ENCODE measurements around the gene DNAJC10.
A peak's percentile ranks its signal among the peaks of the same experiment; 100 is the strongest.
"Not testable (repeated sequence)": the region's sequence is repeated elsewhere in the genome, so short reads cannot be mapped to it uniquely, and the experiment has no call there.

DNAJC10 gene

GRCh38 chr2:182715892-182716649 lies at the start of gene DNAJC10:
TSS of gene DNAJC10 (plus strand) at chr2:182716257. CDS start at chr2:182718087, 1,830 bp downstream.
- DNase-seq: peak; percentile 92

- peak; percentile 7 for DNase-seq
These were observed 49.3 kb upstream of the DNAJC10 start for GRCh38 chr2:182666674-182667314.

DNA sequence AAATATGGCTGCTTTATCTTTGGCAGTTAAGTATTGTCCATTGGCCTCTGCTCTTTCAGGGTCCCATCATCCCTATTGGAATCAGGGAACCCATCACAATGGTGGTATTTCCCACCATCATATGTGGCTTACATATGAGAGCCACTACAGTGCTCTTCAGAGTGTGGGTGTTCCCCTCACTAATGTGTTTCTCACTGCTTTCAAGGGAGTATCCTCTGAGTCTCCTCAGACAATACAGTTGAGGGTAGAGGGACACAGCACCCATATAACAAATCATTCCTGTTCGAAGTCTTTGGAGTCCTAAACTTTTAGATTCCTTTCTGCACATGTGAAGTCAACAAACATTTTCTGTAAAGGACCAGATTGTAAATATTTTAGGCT lies 48.8 kb upstream of the DNAJC10 start:
- no peak for DNase-seq

DNA sequence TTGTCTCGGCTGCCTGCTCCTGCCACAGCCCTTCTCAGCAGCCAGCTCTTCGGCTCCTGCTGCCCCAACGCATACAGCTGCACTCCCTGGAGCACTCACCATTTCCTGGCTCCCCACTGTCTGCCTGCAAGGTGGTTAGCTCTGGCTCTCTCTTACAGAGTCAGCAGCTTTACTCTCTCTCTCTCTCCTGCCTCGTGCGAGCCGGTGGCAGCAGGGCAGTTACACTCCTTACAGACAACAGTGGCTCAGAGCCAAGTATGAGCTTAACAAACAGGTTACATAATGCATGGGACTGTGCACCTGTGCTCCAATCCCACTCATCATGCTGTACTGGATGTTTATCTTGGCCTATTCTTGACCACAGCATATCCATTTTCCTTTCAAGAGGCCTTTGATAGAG lies 47.4 kb upstream of the DNAJC10 start:
- DNase-seq: no peak

- DNase-seq: no peak
These were observed 43.4 kb upstream of the DNAJC10 start for GRCh38 chr2:182672466-182673165.

GRCh38 chr2:182680837-182681236 lies 35.2 kb upstream of the DNAJC10 start:
- DNase-seq: no peak

DNA sequence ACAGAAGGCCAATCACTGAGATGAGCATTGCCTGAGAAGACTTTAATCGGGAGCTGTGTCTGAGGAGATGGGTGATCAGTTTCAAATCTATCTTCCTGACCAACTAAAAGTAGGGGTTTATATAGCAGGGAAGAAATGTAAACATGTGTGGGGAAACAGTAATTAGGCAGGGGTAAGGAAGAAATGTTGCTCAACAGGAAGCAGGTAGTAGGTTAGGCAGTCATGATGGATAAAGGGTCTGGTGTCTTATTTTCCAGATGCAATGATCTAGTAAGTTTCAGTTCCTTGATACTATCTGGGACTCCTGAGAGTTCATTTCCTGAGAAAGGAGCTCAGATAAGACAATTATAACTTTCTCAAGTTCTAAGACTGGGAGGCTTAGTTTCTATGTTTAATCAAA lies 33.8 kb upstream of the DNAJC10 start:
- no peak for DNase-seq

DNA sequence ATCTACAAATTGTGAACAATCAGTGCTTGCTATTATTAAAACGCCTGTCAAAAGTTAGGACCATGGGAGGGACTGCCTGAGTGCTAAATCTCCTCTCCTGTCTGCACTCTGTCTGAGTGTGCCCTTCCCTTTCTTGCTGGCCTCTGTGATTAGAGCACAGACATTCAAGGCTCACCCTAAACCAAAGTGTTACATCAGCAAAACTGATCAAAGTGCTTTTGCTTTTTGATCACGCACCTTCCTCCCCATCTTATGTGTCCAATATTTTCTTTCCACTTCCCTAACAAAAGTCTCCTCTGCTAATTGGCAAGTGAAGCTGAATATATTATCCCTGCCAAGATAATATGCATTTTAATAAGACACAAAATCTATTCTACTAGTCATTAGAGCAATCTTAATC lies 30.5 kb upstream of the DNAJC10 start:
- no peak for DNase-seq

DNA sequence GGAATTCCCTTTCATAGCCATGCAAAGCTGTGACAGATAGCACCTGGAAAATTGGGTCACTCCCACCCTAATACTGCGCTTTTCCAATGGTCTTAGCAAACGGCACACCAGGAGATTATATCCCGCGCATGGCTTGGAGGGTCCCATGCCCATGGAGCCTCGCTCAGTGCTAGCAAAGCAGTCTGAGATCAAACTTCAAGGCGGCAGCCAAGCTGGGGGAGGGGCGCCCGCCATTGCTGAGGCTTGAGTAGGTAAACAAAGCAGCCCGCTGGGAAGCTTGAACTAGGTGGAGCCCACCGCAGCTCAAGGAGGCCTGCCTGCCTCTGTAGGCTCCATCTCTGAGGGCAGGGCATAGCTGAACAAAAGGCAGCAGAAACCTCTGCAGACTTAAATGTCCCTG lies 29.3 kb upstream of the DNAJC10 start:
- DNase-seq: not testable (repeated sequence)

GRCh38 chr2:182694189-182694588 lies 21.9 kb upstream of the DNAJC10 start:
- no peak for DNase-seq

DNA sequence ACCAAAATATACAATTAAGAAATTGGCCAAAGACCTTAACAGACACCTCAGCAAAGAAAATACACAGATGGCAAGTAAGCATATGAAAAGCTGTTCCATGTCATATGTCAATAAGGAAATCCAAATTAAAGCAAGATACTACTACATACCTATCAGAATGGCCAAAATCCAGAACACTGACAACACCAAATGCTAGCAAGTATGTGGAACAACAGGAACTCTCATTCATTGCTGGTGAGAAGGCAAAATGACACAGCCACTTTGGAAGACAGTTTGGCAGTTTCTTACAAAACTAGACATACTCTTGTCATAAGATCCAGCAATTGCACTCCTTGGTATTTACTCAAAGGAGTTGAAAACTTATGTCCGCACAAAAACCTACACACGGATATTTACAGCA lies 20.3 kb upstream of the DNAJC10 start:
- DNase-seq: no peak

- DNase-seq: no peak
These were observed 17.4 kb upstream of the DNAJC10 start for GRCh38 chr2:182698671-182699070.

- no peak for DNase-seq
These were observed 10.3 kb upstream of the DNAJC10 start for GRCh38 chr2:182705761-182706160.

DNA sequence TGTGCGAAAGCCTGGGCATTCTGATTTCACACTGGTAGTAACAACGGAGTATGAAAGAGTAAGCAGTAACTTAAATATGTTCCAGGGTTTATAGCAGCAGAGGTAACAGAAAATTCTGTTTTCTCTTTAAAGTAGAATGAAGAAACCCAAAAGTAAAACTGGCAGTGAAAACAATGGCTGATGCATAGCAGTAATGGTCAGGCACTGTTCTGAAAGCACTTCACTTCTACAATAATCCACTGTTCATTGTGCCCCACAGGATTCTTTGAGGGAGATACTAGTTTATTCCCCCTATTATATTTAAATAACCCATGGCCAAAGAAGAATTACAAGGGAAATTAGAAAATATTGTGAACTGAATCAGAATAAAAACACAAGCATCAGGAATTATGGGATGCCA lies 9.3 kb upstream of the DNAJC10 start:
- no peak for DNase-seq

- DNase-seq: no peak
These were observed 2.5 kb upstream of the DNAJC10 start for GRCh38 chr2:182713601-182714000.

GRCh38 chr2:182715121-182715891 lies 751 bp upstream of the DNAJC10 start:
- DNase-seq: no peak

DNA sequence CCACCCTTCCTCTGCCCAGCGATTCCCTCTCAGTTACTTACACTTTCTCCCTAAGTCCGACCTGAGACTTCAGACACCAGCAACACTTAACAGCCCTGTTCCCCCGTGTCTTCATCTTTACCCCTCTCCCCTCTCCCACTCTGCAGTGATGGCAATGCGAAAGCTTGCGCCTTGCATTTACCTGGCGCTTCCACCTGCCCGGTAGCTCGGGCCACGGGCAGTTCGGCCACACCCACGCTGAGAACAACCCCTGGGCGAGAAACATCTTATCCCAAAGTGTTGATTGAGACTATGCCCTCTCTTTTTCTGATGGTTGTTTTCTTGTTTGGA lies 558 bp downstream of the DNAJC10 start:
- no peak for DNase-seq

- DNase-seq: no peak
These were observed 1.4 kb downstream of the DNAJC10 start for GRCh38 chr2:182717416-182717815.

DNA sequence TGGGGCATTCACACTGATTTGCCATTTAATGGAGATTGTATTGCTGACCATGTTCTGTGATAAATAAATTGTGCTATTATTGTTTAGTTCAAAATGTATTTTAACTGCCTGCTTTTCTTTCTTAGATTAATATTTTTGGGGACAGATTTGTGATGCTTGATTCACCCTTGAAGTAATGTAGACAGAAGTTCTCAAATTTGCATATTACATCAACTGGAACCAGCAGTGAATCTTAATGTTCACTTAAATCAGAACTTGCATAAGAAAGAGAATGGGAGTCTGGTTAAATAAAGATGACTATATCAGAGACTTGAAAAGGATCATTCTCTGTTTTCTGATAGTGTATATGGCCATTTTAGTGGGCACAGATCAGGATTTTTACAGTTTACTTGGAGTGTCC lies 1.8 kb downstream of the DNAJC10 start:
- no peak for DNase-seq

GRCh38 chr2:182718459-182718858 lies 2.4 kb downstream of the DNAJC10 start:
- no peak for DNase-seq

DNA sequence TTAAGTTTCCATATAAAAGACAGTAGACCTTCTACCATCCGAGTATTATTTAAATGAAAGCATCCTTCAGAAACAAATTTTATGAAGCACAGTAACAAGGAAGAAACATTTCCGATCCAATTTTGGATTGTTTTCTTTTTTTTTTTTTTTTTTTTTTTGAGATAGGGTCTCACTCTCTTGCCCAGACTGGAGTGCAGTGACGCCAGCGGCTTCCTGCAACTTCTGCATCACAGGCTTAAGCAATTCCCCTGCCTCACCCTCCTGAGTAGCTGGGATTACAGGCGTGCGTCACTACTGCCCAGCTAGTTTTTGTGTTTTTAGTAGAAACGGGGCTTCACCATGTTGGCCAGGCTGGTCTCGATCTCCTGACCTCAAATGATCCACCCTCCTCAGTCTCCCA lies 3.1 kb downstream of the DNAJC10 start:
- not testable (repeated sequence) for DNase-seq

DNA sequence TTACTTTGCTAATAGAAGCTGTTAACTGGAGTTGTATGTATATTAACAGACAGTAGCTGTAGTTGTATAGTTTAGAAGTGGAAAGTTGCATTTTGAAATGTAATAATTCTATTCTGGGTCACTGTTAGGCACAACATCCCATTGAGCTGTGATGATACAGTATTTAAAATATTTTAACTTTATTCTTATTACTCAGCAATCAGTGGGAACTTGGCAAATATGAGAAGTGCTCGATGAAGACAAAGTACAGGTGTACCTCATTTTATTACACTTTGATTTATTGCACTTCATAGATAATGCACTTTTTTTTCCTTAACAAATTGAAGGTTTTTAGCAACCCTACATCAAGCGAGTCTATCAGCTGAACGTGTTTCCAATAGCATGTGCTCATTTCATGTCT lies 8.6 kb downstream of the DNAJC10 start:
- no peak for DNase-seq

DNA sequence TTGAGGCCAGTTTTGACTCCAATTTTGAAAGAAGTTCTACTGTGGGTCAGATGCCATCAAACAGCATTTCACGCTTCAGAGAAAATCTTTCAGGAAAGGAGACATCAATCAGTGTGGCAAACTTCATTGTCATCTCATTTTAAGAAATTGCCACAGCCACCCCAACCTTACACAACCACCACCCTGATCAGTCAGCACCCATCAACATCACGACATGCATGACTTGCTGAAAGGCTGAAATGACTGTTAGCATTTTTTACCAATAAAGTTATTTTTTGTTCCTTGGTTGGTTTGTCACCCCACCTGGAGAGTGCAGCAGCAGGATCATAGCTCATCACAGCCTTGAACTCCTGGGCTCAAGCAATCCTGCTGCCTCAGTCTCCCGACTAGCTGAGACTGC lies 10.4 kb downstream of the DNAJC10 start:
- no peak for DNase-seq

DNA sequence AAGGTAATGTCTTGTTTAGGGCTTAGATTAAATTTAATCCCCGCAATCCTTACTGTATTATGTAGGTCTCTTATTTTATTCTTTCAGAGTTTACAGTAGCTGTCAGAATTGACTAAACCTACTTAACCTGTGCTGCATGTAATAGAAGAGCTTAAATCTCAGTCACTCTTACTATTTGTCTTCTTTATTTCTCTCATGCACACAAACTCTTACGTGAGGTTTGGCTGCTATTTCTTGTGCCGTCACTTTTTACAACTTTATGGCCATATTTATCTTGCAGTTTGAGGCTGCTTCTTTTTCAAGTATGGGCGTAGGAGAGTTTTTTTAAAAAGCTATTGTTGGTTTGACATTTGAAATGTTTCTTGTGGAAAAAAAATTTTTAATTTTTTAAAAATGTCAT lies 12.0 kb downstream of the DNAJC10 start:
- no peak for DNase-seq

Measured in stimulated activated CD4-positive, alpha-beta T cell treated with anti-CD3 and anti-CD28 coated beads, Interleukin-15, amount 100 ng/mL, for 24 hours (primary cell).